Tongue (tissue), 2 donors: ENCODE results near the gene IPMK. TPM values are rescaled to one million over a fixed set of nuclear protein-coding genes. Genes with fewer than 3 reads are reported as not detected.
"Not testable (repeated sequence)": the region's sequence is repeated elsewhere in the genome, so short reads cannot be mapped to it uniquely, and the experiment has no call there.

Source experiments
- DNase-seq: peaks from one replicate; pipeline ENCODE4 v3.0.0-alpha.2; 2015
- total RNA-seq: library from RNA; depleted of rRNA; stranded (reverse); fragments of >200 nt; gene quantifications from one replicate; pipeline ENCODE4 v1.2.3, GENCODE V29; 2014

Gene IPMK
- total RNA-seq, 1 donor from 2014 or later = 6.9 TPM

DNA sequence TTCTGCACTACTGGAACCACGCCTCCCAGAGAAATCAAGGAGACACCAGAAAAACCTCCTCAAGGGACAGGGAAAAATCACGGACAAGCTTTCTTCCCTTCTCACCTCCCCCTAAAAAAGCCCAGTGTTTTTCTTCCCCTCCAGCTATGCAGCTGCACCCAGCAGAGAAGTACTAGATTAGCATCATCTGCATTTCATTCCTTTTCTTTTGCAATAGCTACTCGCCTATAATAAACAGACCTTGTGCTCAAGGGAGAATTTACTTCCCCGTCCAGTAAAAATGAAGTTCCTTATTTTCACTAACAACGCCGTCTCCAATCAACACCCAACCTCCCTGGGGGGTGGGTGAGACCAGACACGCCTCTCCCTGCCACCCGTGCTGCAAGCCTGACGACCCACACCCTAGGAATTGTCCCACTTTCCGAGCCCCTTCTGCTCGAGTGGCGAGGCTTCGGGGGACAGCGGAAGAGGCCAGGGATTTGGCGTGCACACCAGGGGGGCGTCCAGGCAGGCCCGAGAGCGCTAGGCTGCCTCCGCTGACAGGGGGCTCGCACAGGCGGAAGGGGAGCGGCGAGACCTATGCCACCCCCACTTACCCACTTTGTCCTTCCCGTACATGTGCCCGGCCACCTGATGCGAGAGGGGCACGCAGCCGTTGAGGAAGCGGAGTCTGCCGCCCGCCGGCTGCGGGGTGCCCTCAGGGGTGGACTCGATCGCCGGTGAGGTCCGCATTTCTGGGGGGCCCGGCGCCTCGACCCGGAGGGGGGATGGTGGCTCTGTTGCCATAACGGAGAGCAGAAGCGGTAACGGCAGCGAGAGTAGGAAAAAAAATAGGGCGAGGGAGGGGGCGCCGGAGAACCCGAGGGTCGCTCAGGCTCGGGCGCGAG is 625 bp downstream of the IPMK start:
- peak; percentile 70 for DNase-seq

DNA sequence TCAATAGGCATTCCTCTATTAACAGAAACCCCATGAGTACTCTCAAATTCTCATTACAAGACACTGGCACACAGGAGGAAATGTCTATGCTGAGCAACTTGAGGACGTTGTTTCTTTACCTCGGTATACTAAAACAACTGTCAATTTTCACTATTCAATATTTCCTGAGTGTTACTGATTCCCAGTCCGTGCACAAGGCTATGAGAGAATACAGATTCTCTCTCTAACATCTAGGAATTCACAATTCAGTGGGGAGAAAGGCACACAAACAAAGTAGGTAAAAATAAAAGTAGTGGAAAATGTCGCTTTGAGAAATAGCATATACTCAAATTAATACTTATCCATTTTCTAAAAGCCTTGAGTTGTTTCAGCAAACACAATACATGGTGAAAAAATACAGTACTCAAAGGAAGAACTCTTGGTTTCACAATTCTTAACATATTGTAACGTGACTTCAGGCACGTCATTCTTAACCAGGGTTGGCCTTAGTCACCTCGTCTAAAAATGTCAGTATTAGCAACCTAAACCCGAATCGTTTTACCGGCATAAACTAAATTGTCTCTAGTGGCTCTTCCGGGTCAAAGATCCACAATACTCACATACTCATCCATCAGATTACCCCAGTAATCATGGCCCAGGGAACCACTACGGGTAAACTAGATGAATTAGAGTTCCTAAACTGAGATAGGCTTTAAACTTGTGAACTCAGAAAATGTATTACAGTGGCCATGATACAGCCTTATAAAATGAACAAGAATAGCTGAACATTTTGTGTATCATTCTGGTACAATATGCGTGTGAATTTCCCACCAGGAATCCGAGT is 1.5 kb downstream of the IPMK start:
- peak; percentile 37 for DNase-seq

DNA sequence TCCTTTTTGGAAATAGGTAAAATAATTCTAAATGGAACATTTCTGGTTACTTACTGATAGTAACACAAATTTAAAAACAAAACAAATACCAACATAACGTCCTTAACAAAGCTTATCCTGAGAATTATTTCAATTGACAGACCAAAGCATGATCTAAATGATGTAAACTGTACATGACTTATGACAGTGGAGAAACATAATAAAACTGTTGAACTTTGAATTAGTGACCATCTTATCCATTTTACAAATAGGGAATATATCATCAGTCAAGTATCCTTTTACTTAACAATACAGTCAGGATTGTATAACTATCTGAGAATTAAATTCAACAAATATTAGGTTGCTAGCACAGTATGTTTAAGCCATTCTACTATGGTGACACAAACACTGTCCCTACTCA is 2.4 kb downstream of the IPMK start:
- no peak for DNase-seq

DNA sequence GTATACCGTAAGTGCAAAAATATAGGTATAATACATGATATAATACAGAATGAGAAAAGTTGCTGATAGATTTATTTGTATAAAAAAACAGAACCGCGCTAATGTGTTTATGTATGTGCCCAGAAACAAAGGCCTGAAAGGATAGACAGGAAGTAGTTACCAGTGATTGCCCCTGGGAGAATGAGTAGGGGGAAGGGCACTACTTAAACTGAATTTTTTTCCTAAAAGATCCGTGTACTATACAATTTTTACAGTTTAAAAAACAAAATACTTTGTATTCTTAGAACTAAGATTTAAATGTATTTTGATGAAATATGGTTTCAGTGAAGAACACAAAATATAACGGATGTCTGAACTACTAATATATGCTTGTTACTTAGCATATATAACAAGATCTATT is 2.9 kb downstream of the IPMK start:
- peak; percentile 8 for DNase-seq

DNA sequence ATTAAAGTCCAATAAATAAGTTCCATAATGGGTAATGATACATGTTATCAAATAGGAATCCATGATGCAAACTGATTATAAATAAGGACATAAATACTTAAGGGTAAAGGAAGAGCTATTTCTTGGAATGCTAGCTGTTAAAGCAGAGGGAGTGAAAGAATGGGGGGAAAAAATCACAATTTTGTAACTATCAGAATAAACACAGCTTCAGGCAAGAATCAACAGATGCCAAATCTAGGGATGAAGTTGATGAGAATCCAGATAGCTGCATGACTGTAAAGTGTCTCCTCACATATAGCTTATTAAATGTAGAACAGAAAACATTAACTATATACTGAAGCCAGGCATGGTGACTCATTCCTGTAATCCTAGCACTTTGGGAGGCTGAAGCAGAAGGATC is 4.9 kb downstream of the IPMK start:
- no peak for DNase-seq

DNA sequence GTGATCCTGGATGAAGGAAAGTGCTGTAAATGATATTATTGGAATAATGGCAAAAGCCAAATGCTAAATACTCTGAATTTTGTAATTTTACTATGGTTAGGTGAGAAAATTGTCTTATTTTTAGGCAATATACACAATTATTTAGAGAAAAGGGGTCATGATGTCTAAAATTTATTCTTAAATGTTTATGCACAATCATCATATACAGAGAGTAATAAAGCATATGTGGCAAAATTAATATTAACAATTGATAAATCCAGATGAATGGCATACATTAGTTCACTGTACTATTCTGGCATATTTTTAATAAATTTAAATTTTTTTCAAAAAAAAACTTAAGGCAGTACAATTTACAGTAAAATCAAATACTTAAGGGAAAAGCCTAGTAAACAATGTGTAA is 7.4 kb downstream of the IPMK start:
- no peak for DNase-seq

DNA sequence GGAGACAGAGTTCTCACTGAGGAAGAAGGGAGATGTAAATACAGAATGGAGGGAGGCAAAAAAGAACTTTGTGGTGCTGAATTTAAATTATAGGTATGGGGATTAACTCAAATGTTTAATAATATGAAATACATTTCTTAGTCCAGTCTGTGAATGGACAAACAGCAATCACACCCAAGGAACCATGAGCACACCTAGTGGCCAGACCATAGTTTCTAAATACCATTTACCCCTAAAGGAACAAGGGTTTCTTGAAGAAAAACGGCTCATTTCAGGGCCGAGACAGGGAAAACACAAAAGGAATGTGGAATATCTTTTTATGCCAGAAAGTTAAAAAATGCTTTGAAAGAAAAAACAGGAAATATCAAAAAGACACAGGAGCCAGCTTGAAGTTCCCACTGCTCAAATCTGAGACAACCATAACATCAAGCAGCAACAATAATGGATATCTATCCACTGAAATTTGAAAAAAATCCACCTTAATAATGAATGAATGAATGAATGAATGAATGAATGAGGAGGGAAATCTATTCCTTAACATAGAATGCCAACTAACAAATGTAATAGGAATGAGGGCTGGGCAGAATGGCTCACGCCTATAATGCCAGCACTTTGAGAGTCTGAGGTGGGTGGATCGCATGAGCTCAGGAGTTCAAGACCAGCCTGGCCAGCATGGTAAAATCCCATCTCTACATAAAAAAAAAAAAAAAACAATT is 8.6 kb downstream of the IPMK start:
- DNase-seq = no peak

DNA sequence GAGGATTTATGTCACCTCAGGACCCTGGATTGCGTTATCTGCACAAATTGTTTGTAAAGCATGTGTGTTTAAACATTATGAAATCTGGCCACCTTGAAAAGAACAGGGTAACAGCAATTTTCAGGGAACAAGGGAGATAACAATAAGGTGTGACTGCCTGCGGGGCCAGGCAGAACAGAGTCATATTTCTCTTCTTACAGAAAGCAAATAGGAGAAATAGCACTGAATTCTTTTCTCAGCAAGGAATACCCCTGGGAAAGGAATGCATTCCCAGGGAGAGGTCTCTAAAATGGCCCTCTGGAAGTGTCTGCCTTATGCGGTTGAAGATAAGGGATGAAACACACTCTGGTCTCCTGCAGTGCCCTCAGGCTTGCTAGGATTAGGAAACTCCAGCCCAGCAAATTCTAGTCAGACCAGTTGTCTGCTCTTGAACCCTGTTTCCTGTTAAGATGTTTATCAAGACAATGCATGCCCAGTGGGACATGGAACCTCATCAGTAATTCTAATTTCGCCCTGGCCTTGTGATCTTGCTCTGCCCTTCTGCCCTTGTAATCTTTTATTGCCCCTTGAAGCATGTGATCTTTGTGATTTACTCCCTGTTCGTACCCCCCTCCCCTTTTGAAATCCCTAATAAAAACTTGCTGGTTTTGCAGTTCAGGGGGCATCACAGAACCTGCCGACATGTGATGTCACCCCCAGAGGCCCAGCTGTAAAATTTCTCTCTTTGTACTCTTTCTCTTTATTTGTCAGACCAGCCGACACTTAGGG is 11.5 kb downstream of the IPMK start:
- not testable (repeated sequence) for DNase-seq

DNA sequence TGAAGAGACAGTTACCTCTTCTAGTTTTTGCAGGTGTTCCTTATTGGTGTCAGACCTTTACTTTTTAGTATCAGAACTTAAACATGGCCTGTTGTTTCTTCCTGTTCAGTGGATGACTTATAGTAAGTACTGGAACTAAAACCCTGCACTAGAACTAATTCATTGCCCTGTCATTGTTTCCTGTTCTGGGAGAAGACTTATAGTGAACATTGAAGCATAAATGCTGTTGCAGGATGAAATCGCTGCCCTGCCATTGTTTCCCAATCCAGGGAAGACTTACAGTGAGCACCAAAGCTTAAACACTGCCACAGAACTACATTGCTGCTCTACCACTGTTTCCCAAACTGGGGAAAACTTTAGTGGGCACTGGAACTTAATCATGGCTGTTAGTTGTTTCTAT is 13.1 kb downstream of the IPMK start:
- DNase-seq = no peak

DNA sequence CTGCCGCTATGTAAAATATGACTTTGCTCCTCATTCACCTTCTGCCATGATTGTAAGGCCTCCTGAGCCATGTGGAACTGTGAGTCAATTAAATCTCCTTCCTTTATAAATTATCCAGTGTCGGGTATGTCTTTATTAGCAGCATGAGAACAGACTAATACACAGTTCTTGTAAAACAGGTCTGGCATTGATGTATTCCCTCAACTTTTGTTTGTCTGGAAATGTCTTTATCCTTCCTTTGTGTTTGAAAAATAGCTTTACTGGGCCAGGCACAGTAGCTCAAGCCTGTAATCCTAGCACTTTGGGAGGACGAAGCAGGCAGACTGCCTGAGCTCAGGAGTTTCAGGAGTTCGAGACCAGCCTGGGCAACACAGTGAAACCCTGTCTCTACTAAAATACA is 14.5 kb downstream of the IPMK start:
- DNase-seq = no peak

DNA sequence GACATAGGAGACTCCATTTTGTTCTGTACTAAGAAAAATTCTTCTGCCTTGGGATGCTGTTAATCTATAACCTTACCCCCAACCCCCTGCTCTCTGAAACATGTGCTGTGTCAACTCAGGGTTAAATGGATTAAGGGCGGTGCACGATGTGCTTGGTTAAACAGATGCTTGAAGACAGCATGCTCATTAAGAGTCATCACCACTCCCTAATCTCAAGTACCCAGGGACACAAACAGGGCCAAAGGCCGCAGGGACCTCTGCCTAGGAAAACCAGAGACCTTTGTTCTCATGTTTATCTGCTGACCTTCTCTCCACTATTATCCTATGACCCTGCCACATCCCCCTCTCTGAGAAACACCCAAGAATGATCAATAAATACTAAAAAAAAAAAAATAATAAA is 23.0 kb downstream of the IPMK start:
- not testable (repeated sequence) for DNase-seq

DNA sequence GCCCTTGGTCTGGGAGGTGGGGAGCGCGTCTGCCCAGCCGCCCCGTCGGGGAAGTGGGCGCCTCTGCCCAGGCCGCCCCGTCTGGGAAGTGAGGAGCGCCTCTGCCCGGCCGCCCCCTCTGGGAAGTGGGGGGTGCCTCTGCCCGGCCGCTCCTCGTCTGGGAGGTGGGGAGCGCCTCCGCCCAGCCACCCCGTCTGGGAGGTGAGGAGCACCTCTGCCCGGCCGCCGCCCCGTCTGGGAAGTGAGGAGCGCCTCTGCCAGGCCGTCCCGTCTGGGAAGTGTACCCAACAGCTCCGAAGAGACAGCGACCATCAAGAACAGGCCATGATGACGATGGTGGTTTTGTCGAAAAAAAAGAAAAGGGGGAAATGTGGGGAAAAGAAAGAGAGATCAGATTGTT is 23.5 kb downstream of the IPMK start:
- DNase-seq = not testable (repeated sequence)

DNA sequence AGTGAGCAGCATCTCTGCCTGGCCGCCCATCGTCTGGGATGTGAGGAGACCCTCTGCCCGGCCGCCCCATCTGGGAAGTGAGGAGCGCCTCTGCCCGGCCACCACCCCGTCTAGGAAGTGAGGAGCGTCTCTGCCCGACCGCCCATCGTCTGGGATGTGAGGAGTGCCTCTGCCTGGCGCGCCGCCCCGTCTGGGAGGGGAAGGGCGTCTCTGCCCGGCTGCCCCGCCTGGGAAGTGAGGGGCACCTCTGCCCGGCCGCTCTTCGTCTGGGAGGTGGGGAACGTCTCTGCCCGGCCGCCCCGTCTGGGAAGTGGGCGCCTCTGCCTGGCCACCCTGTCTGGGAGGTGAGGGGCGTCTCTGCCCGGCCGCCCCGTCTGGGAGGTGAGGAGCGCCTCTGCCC is 23.9 kb downstream of the IPMK start:
- DNase-seq = not testable (repeated sequence)

DNA sequence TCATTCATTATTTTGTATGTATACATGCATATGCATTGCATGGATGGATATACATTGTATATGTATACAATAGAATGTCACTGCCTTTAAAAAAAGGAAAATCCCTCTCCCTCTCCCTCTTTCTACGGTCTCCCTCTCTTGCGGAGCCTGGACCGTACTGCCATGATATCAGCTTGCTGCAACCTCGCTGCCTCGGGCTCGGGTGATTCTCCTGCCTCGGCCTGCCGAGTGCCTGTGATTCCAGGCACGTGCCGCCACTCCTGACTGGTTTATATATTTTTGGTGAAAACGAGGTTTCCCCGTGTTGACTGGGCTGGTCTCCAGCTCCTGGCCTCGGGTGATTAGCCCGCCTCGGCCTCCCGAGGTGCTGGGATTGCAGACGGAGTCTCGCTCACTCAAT is 24.4 kb downstream of the IPMK start:
- no peak for DNase-seq

DNA sequence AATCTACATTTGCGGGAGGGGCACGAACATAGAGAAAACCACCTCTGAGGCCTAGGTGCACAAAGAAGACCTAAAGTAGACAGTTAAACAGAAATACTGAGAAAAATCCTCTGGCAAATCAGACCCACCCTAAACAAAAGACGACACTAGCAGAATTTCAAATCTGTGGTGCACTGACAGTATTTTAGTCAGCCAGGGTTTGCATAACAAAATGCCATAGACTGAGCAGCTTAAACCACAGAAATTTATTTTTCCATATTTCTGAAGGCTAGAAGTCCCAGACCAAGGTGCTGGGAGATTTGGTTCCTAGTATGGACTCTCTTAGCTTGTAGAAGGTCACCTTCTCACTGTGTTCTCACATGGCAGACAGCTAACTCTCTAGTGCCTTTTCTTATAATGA is 26.3 kb downstream of the IPMK start:
- DNase-seq = no peak

DNA sequence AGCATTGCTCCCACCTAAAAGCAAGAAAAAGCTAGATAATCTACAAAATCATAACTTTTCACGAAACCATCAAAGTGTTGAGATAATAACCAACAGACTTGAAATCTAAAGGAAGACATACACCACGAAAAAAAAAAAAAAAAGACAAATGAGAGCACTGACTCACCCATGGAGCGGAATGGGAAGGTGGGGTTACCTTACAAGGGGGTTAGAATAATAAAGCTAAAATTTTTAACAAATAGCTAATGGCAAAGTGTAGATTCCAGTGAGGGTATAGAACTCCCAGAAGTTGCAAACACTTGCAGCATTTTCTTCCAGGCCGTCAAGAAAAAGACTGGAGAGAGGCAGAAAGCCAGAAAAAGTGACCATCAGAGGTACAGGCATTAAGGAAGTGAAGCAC is 27.2 kb downstream of the IPMK start:
- DNase-seq = no peak

DNA sequence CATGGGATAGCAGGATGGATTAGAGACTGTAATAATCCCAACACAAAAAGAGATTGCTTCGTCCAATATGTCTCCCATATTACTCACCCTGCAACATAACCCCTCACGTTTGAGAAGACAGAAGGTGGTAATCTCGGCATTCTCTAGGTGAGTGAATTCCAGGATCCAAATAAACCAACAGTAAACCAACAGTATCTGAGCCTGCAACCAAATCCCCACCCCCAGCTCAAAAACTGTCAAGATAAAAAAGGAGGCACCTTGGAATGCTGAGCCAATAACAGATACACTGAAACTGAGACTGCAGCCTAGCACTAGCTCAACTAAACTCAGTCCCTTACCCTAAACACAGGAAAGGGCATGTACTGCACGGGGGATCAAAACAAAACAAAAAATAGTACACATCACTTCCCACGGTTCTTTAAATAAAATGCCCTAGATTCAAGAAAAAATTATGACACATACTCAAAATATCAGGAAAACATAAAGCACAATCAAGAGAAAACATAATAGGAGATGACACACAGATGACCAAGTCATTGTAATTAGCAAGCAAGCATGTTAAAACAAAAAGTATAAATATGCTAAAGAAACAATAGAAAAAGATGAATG is 28.0 kb downstream of the IPMK start:
- DNase-seq = no peak

DNA sequence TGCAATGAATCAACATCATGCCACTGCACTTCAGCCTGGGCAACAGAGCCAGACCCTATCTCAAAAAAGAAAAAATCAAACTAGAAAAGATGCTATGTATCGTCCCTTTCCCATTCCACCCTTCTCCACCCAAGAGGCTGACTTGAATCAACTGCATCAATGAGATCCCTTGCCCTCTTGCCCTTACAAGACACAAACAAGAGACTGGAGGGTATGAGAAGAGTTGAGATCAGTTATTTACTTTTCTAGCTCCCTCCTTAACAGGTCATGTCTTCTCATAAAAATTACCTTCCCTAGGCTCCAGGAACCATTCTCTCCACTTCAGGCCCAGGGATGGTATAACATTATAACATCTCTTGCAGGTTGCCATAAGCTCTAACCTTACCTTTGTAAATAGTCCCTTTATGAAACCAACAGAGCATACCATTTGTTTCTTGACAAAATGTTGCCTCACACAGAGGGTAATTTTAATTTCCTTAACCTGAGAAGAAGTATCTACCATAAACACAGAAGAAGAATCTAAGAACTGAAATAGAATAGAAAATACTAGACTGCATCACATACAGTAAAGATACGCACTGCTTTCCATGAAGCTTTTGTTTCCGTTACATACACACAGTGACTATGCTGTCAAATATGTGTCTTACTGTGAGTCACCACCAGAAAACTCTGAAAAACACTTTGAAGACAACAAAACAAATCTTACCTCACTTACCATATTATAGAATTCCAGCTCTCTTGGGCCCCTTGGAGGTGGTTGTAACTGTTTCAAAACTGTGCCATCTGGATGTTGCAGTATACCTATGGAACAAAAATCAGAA is 30.5 kb downstream of the IPMK start:
- DNase-seq = peak; percentile 1

DNA sequence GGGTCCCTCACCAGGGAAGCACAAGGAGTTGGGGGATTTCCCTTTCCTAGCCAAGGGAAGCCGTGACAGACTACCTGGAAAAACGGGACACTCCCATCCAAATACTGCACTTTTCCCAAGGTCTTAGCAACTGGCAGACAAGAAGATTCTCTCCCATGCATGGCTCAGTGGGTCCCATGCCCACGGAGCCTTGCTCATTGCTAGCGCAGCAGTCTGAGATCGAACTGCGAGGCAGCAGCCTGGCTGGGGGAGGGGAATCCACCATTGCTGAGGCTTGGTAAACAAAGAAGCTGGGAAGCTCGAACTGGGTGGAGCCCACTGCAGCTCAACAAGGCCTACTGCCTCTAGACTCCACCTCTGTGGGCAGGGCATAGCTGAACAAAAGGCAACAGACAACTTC is 37.8 kb downstream of the IPMK start:
- DNase-seq = not testable (repeated sequence)

DNA sequence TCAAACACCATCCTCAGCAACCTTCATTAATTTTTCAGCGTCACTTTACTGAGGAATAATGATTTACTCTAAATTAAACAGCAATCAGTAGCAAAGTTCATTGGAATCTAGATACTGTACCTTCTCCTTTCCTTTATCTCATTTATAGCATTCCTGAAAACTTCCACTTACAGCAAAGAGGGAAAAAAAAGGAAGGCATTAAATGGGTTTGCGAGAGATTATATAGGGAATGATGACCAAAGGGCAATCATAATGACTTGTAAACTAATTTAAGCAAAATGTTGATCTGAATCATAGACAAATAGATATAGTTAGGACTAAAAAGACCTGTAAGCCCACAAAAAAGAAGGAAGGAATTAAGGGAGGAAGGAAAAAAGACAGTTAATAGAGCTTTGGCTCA is 42.0 kb downstream of the IPMK start:
- DNase-seq = no peak
